ENCODE measurements around the gene KRT32. TPM values are rescaled to one million over a fixed set of nuclear protein-coding genes. Genes with fewer than 3 reads are reported as not detected.

KRT32 gene
- total RNA-seq, 4 donors from 2014 or later, result 0.40 to 71.2 (median 14.8) TPM

- no peak for TF ChIP-seq CTCF (IDR thresholded peaks at IDR 0.05)
- TF ChIP-seq EP300 (IDR thresholded peaks at IDR 0.05), result no peak
- TF ChIP-seq POLR2AphosphoS5 (IDR thresholded peaks at IDR 0.05), result no peak
- no peak for TF ChIP-seq POLR2A (IDR thresholded peaks at IDR 0.05)
- H3K4me1 ChIP-seq, result no peaks in the 10 kb centered on the region
- H3K27ac ChIP-seq, result no peak overlapping the region
- H3K9me3 ChIP-seq, result no peaks in the 10 kb centered on the region
- no peak for DNase-seq (ENCODE audit: low spot score in 2 of 2)
- no peak overlapping the region for H3K4me3 ChIP-seq
- WGBS, result 68% methylated on average over 2 of the region's 2 CpGs
- no peaks in the 10 kb centered on the region for H3K36me3 ChIP-seq
- no peaks in the 10 kb centered on the region for H3K27me3 ChIP-seq
These were observed 15.9 kb downstream of the KRT32 start for GRCh38 chr17:41451154-41451728.

DNA sequence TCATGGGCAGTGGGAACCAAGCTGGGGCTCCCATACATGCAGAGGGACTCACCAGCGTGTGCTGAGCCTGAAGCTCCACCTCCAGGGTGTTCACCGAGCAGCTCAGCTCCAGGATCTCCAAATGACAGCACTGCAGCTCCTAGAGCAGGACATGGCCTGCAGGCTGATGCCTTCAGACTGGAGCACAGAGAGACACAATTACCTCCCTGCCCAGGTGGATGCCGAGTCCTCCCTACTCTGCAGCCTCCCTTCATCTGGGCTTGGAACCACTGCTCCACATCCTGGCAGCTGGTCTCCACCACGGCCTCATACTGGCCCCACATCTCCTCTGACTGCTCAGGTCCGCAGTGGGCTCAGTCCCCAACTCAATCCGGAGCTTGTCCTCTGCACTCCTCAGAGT lies 18.2 kb downstream of the KRT32 start:
- DNase-seq (ENCODE audit: low spot score in 2 of 2), result no peak
- no peak for TF ChIP-seq CTCF (IDR thresholded peaks at IDR 0.05)
- no peak for TF ChIP-seq POLR2AphosphoS5 (IDR thresholded peaks at IDR 0.05)
- TF ChIP-seq POLR2A (IDR thresholded peaks at IDR 0.05), result no peak
- no peak for TF ChIP-seq EP300 (IDR thresholded peaks at IDR 0.05)
- Histone ChIP-seq H3K4me3 (no peak overlapping the region), H3K9me3 (no peaks in the 10 kb centered on the region), H3K27me3 (peaks cover 8% of the 10 kb centered on the region), H3K27ac (no peak overlapping the region), H3K36me3 (no peaks in the 10 kb centered on the region), H3K4me1 (no peaks in the 10 kb centered on the region)
- 74% methylated on average over 4 of the region's 6 CpGs for WGBS

- no peak for TF ChIP-seq EP300 (IDR thresholded peaks at IDR 0.05)
- no peak for TF ChIP-seq POLR2A (IDR thresholded peaks at IDR 0.05)
- TF ChIP-seq POLR2AphosphoS5 (IDR thresholded peaks at IDR 0.05), result no peak
- TF ChIP-seq CTCF (IDR thresholded peaks at IDR 0.05), result no peak
- no peaks in the 10 kb centered on the region for H3K36me3 ChIP-seq
- H3K4me3 ChIP-seq, result no peak overlapping the region
- WGBS, result 64% methylated on average over 2 of the region's 2 CpGs
- no peaks in the 10 kb centered on the region for H3K4me1 ChIP-seq
- peaks cover 8% of the 10 kb centered on the region for H3K27me3 ChIP-seq
- H3K9me3 ChIP-seq, result no peaks in the 10 kb centered on the region
- no peak overlapping the region for H3K27ac ChIP-seq
- DNase-seq (ENCODE audit: low spot score in 2 of 2), result no peak
These were observed 18.7 kb downstream of the KRT32 start for GRCh38 chr17:41448506-41448905.

DNA sequence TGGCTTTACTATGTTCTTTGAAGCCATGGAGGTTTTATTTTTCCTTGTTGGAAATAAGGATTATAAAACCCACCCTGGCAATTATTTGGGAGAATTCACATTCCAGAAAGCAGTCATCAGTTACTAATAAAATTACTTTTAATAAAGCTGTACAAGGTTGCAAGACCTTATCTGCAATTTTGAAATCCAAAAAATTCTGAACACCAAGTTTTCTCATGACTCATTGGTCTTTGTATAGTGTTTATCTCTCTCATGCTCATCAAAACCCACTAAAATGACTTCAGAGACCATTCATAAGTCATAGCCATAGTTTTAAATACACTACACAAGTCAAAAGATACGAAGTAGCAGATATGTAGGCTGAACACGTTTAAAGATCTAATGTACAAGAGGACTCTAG lies 20.4 kb downstream of the KRT32 start:
- Histone ChIP-seq H3K4me1 (no peaks in the 10 kb centered on the region), H3K27me3 (peaks cover 8% of the 10 kb centered on the region), H3K4me3 (no peak overlapping the region), H3K36me3 (no peaks in the 10 kb centered on the region), H3K9me3 (no peaks in the 10 kb centered on the region), H3K27ac (no peak overlapping the region)
- 44% methylated on average over 2 of the region's 2 CpGs for WGBS
- DNase-seq (ENCODE audit: low spot score in 2 of 2), result no peak
- TF ChIP-seq POLR2AphosphoS5 (IDR thresholded peaks at IDR 0.05), result no peak

- no peak for DNase-seq (ENCODE audit: low spot score in 2 of 2)
- Histone ChIP-seq H3K27me3 (peaks cover 13% of the 10 kb centered on the region), H3K4me3 (no peak overlapping the region), H3K9me3 (no peaks in the 10 kb centered on the region), H3K4me1 (no peaks in the 10 kb centered on the region), H3K27ac (no peak overlapping the region), H3K36me3 (no peaks in the 10 kb centered on the region)
- 58% methylated on average over 3 of the region's 3 CpGs for WGBS
- TF ChIP-seq CTCF (IDR thresholded peaks at IDR 0.05), result no peak
- TF ChIP-seq POLR2A (IDR thresholded peaks at IDR 0.05), result no peak
- TF ChIP-seq POLR2AphosphoS5 (IDR thresholded peaks at IDR 0.05), result no peak
These were observed 22.5 kb downstream of the KRT32 start for GRCh38 chr17:41444640-41445039.

DNA sequence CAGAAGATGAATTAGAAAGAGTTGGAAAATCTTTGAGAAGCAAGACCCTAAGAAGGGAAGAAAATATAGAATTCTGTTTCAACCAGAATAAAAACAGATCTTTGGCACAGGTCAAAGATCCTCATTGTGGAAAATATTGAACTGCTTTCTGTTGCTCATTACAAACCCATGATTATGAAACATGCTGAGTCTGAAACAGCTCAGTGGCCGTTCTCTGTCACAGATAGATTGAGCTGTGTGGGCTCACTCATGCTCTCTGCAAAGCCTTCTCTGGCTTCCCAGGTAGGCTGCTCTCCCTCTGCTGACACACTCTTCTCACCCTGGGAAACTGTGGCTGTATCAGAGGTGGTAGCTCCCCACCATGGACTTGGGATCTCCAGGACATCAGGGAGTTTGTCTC lies 23.0 kb downstream of the KRT32 start:
- H3K36me3 ChIP-seq, result no peaks in the 10 kb centered on the region
- no peak overlapping the region for H3K27ac ChIP-seq
- TF ChIP-seq POLR2A (IDR thresholded peaks at IDR 0.05), result no peak
- TF ChIP-seq CTCF (IDR thresholded peaks at IDR 0.05), result no peak
- no peak for TF ChIP-seq POLR2AphosphoS5 (IDR thresholded peaks at IDR 0.05)
- no peak for TF ChIP-seq EP300 (IDR thresholded peaks at IDR 0.05)
- H3K4me3 ChIP-seq, result no peak overlapping the region
- H3K27me3 ChIP-seq, result peaks cover 13% of the 10 kb centered on the region
- no peak for DNase-seq (ENCODE audit: low spot score in 2 of 2)
- H3K4me1 ChIP-seq, result no peaks in the 10 kb centered on the region
- WGBS, result 31% methylated on average over 1 of the region's 1 CpG
- no peaks in the 10 kb centered on the region for H3K9me3 ChIP-seq
